ENCODE results near the gene RAPGEF5. TPM values are rescaled to one million over a fixed set of nuclear protein-coding genes. Genes with fewer than 3 reads are reported as not detected.

Gene RAPGEF5
- polyA plus RNA-seq, 1 donor (not counting 4 experiments of a cell fraction or from before 2014, with no cell fraction given): 2.1 TPM

DNA sequence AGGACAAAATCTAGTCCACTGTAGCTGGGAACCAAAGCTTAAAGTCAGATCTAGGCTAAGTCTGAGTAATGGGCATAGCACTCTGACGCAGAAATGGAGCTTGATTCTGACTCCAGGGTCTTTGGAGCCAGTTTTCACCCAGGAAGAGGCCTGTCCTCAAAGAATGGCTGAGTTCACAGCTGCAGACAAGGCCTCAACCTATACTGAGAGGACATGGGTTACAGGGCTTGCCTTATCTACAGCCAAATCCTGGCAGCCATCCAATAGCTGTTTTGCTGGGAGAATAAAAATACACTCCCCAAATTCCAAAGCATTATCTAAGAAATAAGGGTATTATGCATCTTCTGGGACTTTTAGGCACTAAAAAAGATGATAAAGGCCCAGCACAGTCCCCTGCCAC is 154.8 kb downstream of the RAPGEF5 start:
- dilution Hi-C loops (cut with MboI; ENCODE audit: extremely low pct_ligation_motif_present, low sequenced_read_pairs): no loop called here
- Histone ChIP-seq H2AFZ (ENCODE audit: control insufficient read depth, low read length) (no peak overlapping the region), H3K27me3 (ENCODE audit: control insufficient read depth, extremely low read depth, insufficient read depth, low read length) (no peaks in the 10 kb centered on the region), H3K4me3 (ENCODE audit: control insufficient read depth in 2 of 3, extremely low read depth in 1 of 3, insufficient read depth in 2 of 3, low read depth in 1 of 3, low read length in 3 of 3) (no peak overlapping the region), H3K4me2 (ENCODE audit: control insufficient read depth, extremely low read depth, insufficient read depth, low read depth, low read length) (no peak overlapping the region), H3K9ac (ENCODE audit: control insufficient read depth, extremely low read depth, insufficient read depth, low read length) (no peak overlapping the region), H3K79me2 (ENCODE audit: control insufficient read depth, insufficient read depth, low read length) (no peaks in the 10 kb centered on the region), H3K4me1 (ENCODE audit: control insufficient read depth, extremely low read depth, insufficient read depth, low read length) (peaks cover 8% of the 10 kb centered on the region), H4K20me1 (ENCODE audit: control insufficient read depth, extremely low read depth, insufficient read depth, low read length) (no peaks in the 10 kb centered on the region), H3K9me3 (ENCODE audit: control insufficient read depth, low read depth, low read length) (no peaks in the 10 kb centered on the region), H3K27ac (ENCODE audit: control insufficient read depth, insufficient read depth, low read length) (no peak overlapping the region), H3K9me1 (ENCODE audit: control insufficient read depth, extremely low read depth, insufficient read depth, low read length) (no peaks in the 10 kb centered on the region), H3K36me3 (ENCODE audit: control insufficient read depth in 2 of 2, extremely low read depth in 1 of 2, insufficient read depth in 2 of 2, low read length in 2 of 2) (no peaks in the 10 kb centered on the region)
- FAIRE-seq (peak; percentile 67), DNase-seq (ENCODE audit: low read depth, low spot score) (no peak)
- TF ChIP-seq EZH2 (IDR thresholded peaks at IDR 0.05; ENCODE audit: low read length) (no peak), CTCF (optimal IDR thresholded peaks at IDR 0.05 in 1 of 3, IDR thresholded peaks at IDR 0.05 in 1 of 3, conservative IDR thresholded peaks at IDR 0.05 in 1 of 3; ENCODE audit: extremely low read depth in 1 of 3, insufficient read depth in 2 of 3, low read length in 3 of 3) (no peak)

DNA sequence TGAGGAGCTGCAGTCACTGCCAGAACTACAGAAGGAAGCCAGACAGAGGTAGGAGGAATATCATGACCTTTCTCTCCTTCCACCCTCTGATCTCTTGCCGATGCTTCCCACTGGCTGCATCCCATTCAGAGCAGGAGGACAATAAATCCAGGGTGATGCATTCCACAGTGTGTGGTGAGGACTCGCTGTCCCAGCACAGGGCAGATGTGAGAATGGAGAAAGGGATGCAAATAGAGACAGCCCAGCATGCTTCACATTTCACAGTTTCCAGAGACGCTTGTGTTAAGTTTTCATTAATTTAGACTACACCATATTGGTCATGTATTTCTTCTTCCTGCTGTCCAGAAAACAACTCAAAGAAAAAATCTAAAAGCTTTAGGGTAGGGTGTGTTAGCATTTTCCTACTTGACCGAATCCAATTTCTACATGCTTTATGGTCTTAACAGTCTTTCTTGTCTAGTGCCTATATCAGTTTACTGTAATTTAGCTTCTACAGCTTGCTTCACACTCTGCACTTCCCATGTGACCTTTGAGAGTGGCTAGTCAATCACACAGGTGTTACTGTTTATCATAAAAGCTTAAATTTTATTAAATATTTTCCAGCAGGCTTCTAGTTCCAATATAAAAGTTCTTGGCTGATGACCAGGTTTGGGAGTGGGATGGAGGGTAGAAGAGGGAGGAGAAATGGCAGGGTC is 155.6 kb downstream of the RAPGEF5 start:
- Histone ChIP-seq H3K9me1 (ENCODE audit: control insufficient read depth, extremely low read depth, insufficient read depth, low read length) (no peaks in the 10 kb centered on the region), H3K27ac (ENCODE audit: control insufficient read depth, insufficient read depth, low read length) (no peak overlapping the region), H4K20me1 (ENCODE audit: control insufficient read depth, extremely low read depth, insufficient read depth, low read length) (no peaks in the 10 kb centered on the region), H3K79me2 (ENCODE audit: control insufficient read depth, insufficient read depth, low read length) (no peaks in the 10 kb centered on the region), H2AFZ (ENCODE audit: control insufficient read depth, low read length) (no peak overlapping the region), H3K4me3 (ENCODE audit: control insufficient read depth in 2 of 3, extremely low read depth in 1 of 3, insufficient read depth in 2 of 3, low read depth in 1 of 3, low read length in 3 of 3) (no peak overlapping the region), H3K9ac (ENCODE audit: control insufficient read depth, extremely low read depth, insufficient read depth, low read length) (no peak overlapping the region), H3K4me1 (ENCODE audit: control insufficient read depth, extremely low read depth, insufficient read depth, low read length) (peaks cover 8% of the 10 kb centered on the region), H3K36me3 (ENCODE audit: control insufficient read depth in 2 of 2, extremely low read depth in 1 of 2, insufficient read depth in 2 of 2, low read length in 2 of 2) (no peaks in the 10 kb centered on the region), H3K9me3 (ENCODE audit: control insufficient read depth, low read depth, low read length) (no peaks in the 10 kb centered on the region), H3K4me2 (ENCODE audit: control insufficient read depth, extremely low read depth, insufficient read depth, low read depth, low read length) (no peak overlapping the region), H3K27me3 (ENCODE audit: control insufficient read depth, extremely low read depth, insufficient read depth, low read length) (no peaks in the 10 kb centered on the region)
- no peak for TF ChIP-seq EZH2 (IDR thresholded peaks at IDR 0.05; ENCODE audit: low read length)
- DNase-seq (ENCODE audit: low read depth, low spot score): no peak
- no peak for FAIRE-seq
- dilution Hi-C loops (cut with MboI; ENCODE audit: extremely low pct_ligation_motif_present, low sequenced_read_pairs): no loop called here

GRCh38 chr7:22200777-22201176 is 156.2 kb downstream of the RAPGEF5 start:
- Histone ChIP-seq H4K20me1 (ENCODE audit: control insufficient read depth, extremely low read depth, insufficient read depth, low read length) (no peaks in the 10 kb centered on the region), H2AFZ (ENCODE audit: control insufficient read depth, low read length) (no peak overlapping the region), H3K36me3 (ENCODE audit: control insufficient read depth in 2 of 2, extremely low read depth in 1 of 2, insufficient read depth in 2 of 2, low read length in 2 of 2) (no peaks in the 10 kb centered on the region), H3K27ac (ENCODE audit: control insufficient read depth, insufficient read depth, low read length) (no peak overlapping the region), H3K4me1 (ENCODE audit: control insufficient read depth, extremely low read depth, insufficient read depth, low read length) (peaks cover 8% of the 10 kb centered on the region), H3K4me2 (ENCODE audit: control insufficient read depth, extremely low read depth, insufficient read depth, low read depth, low read length) (no peak overlapping the region), H3K4me3 (ENCODE audit: control insufficient read depth in 2 of 3, extremely low read depth in 1 of 3, insufficient read depth in 2 of 3, low read depth in 1 of 3, low read length in 3 of 3) (no peak overlapping the region), H3K79me2 (ENCODE audit: control insufficient read depth, insufficient read depth, low read length) (no peaks in the 10 kb centered on the region), H3K9me3 (ENCODE audit: control insufficient read depth, low read depth, low read length) (no peaks in the 10 kb centered on the region), H3K9me1 (ENCODE audit: control insufficient read depth, extremely low read depth, insufficient read depth, low read length) (no peaks in the 10 kb centered on the region), H3K9ac (ENCODE audit: control insufficient read depth, extremely low read depth, insufficient read depth, low read length) (no peak overlapping the region), H3K27me3 (ENCODE audit: control insufficient read depth, extremely low read depth, insufficient read depth, low read length) (no peaks in the 10 kb centered on the region)
- TF ChIP-seq CTCF (optimal IDR thresholded peaks at IDR 0.05 in 1 of 3, IDR thresholded peaks at IDR 0.05 in 1 of 3, conservative IDR thresholded peaks at IDR 0.05 in 1 of 3; ENCODE audit: extremely low read depth in 1 of 3, insufficient read depth in 2 of 3, low read length in 3 of 3): no peak
- TF ChIP-seq EZH2 (IDR thresholded peaks at IDR 0.05; ENCODE audit: low read length): no peak
- DNase-seq (ENCODE audit: low read depth, low spot score): no peak
- FAIRE-seq: no peak
- dilution Hi-C loops (cut with MboI; ENCODE audit: extremely low pct_ligation_motif_present, low sequenced_read_pairs): no loop called here

Measured in keratinocyte (primary cell).